Measurements from ENCODE around the gene PNPO.

GRCh38 chr17:47937941-47938340, 3.4 kb upstream of the PNPO start:
- TF ChIP-seq NRF1 (IDR thresholded peaks at IDR 0.05; ENCODE audit: low read depth, low read length) (no peak), EGR1 (IDR thresholded peaks at IDR 0.05; ENCODE audit: borderline replicate concordance, low read depth, low read length) (no peak), TBP (IDR thresholded peaks at IDR 0.05; ENCODE audit: low read depth, low read length) (no peak), CTCF (IDR thresholded peaks at IDR 0.05; ENCODE audit: control extremely low read depth in 1 of 3, insufficient read depth in 1 of 3, low read depth in 1 of 3, low read length in 3 of 3) (no peak), BRCA1 (IDR thresholded peaks at IDR 0.05; ENCODE audit: low read depth, low read length) (no peak), POLR2AphosphoS5 (IDR thresholded peaks at IDR 0.05; ENCODE audit: low read depth, low read length) (no peak), POLR2A (IDR thresholded peaks at IDR 0.05; ENCODE audit: control extremely low read depth in 1 of 2, low read depth in 2 of 2, low read length in 2 of 2) (no peak), CEBPB (IDR thresholded peaks at IDR 0.05; ENCODE audit: low read depth, low read length) (no peak), KDM1A (IDR thresholded peaks at IDR 0.05; ENCODE audit: borderline replicate concordance, low read length) (no peak), RFX5 (IDR thresholded peaks at IDR 0.05; ENCODE audit: borderline replicate concordance, low read depth, low read length) (no peak), ZNF274 (IDR thresholded peaks at IDR 0.05; ENCODE audit: borderline replicate concordance, extremely low read depth, low read length) (no peak)

All from H1 (cell line).